Endothelial cell of umbilical vein (primary cell): Measurements from ENCODE around the gene PRR5. TPM values are rescaled to one million over a fixed set of nuclear protein-coding genes. Genes with fewer than 3 reads are reported as not detected.

Source experiments
- BruUV-seq: library from RNA; stranded (reverse); fragments of 400-500 nt; replicated peaks from 2 replicates; lab custom pipeline; 2021; lab: Mats Ljungman, UMichigan
- CTCF ChIA-PET: fragments of 300-600, 350-600 bp; sonication (Branson Sonifier 250); formaldehyde crosslinking; loops from one replicate; lab custom pipeline; 2021; ENCODE audit warnings: antibody characterized with exemption, inconsistent platforms; lab: Charles Lee
- POLR2A ChIA-PET: fragments of 300-600, 350-600 bp; sonication (Branson Sonifier 250); formaldehyde crosslinking; loops from one replicate; lab custom pipeline; 2021; ENCODE audit warnings: antibody characterized with exemption, inconsistent platforms; lab: Charles Lee
- DNase-seq: peaks from one replicate; pipeline ENCODE4 v3.0.0-alpha.2; 2011; ENCODE audit warnings: low read depth, low spot score
- FAIRE-seq: peaks from 2 replicates; lab custom pipeline; 2011; peaks lifted over from hg19 to GRCh38; lab: Jason Lieb, UNC
- H2AFZ ChIP-seq: 2 replicates; pipeline ENCODE4 v1.6.0; 2012; ENCODE audit warnings: low read depth, low read length, control low read depth, inconsistent platforms
- H3K27ac ChIP-seq: 2 replicates; pipeline ENCODE4 v1.5.1; 2011; ENCODE audit warnings: low read depth, mild to moderate bottlenecking, control low read depth, low read length, moderate library complexity; ENCODE audit not compliant: insufficient read depth
- H3K27me3 ChIP-seq, 2 experiments: 2 replicates each; pipeline versions ENCODE4 v1.6.0 to v1.6.1; 2011; ENCODE audit warnings: low read length in 2 of 2, mixed read lengths in 1 of 2; ENCODE audit not compliant: control insufficient read depth in 2 of 2, insufficient read depth in 2 of 2
- H3K36me3 ChIP-seq, 2 experiments: 2 replicates in 1 of 2; 3 replicates in 1 of 2; pipeline ENCODE4 v1.5.1; 2011; ENCODE audit warnings: low read length in 2 of 2, mild to moderate bottlenecking in 1 of 2, moderate library complexity in 1 of 2; ENCODE audit not compliant: control insufficient read depth in 2 of 2, insufficient read depth in 2 of 2; ENCODE audit errors: extremely low read depth in 1 of 2
- H3K4me1 ChIP-seq: 3 replicates; pipeline ENCODE4 v1.5.1; 2011; ENCODE audit warnings: mild to moderate bottlenecking, low read length; ENCODE audit not compliant: control insufficient read depth, insufficient read depth; ENCODE audit errors: extremely low read depth
- H3K4me2 ChIP-seq: 2 replicates; pipeline ENCODE4 v1.6.1; 2011; ENCODE audit warnings: low read length, control low read depth, mixed read lengths; ENCODE audit not compliant: insufficient read depth
- H3K4me3 ChIP-seq, 3 experiments: fragments of 200-600 bp in 1 of 3; sonication (generic), shearing (Covaris generic) in 1 of 3; replicated peaks in 1 of 3; 2 replicates each; pipeline ENCODE4 v1.5.1; 2011 to 2016; ENCODE audit warnings: control low read depth in 3 of 3, low read length in 3 of 3, mild to moderate bottlenecking in 2 of 3, inconsistent platforms in 1 of 3, low read depth in 1 of 3, moderate library complexity in 1 of 3; ENCODE audit not compliant: insufficient read depth in 1 of 3
- H3K79me2 ChIP-seq: 2 replicates; pipeline ENCODE4 v1.6.0; 2012; ENCODE audit warnings: low read length, inconsistent platforms; ENCODE audit not compliant: control insufficient read depth, insufficient read depth
- H3K9ac ChIP-seq: replicated peaks from 2 replicates; pipeline ENCODE3; 2011; ENCODE audit warnings: low read length, control low read depth; ENCODE audit not compliant: insufficient read depth; ENCODE audit errors: extremely low read depth
- H3K9me1 ChIP-seq: replicated peaks from 3 replicates; pipeline ENCODE4 v1.6.0; 2011; ENCODE audit warnings: mild to moderate bottlenecking, low read length; ENCODE audit not compliant: control insufficient read depth, insufficient read depth; ENCODE audit errors: extremely low read depth
- H3K9me3 ChIP-seq: replicated peaks from 2 replicates; pipeline ENCODE4 v1.5.1; 2012; ENCODE audit warnings: low read length, inconsistent platforms; ENCODE audit not compliant: control insufficient read depth, insufficient read depth
- H4K20me1 ChIP-seq: replicated peaks from 2 replicates; pipeline ENCODE3; 2011; ENCODE audit warnings: mild to moderate bottlenecking, low read length; ENCODE audit not compliant: control insufficient read depth, insufficient read depth; ENCODE audit errors: extremely low read depth
- CTCF ChIP-seq, 2 donors: IDR thresholded peaks; 1 replicate in 1 of 2; 2 replicates in 1 of 2; pipeline ENCODE4 v1.5.1; 2011; ENCODE audit warnings: low read length in 2 of 2, mild to moderate bottlenecking in 2 of 2, moderate library complexity in 2 of 2, control low read depth in 1 of 2, inconsistent platforms in 1 of 2, low read depth in 1 of 2; ENCODE audit not compliant: insufficient read depth in 1 of 2; ENCODE audit errors: extremely low read depth in 1 of 2
- EZH2 ChIP-seq: IDR thresholded peaks from 2 replicates; pipeline ENCODE4 v1.6.1; 2012; ENCODE audit warnings: borderline replicate concordance, low read depth, mild to moderate bottlenecking, moderate library complexity, low read length, inconsistent platforms; ENCODE audit not compliant: severe bottlenecking
- FOS ChIP-seq: IDR thresholded peaks from 2 replicates; pipeline ENCODE4 v1.6.1; 2011; ENCODE audit warnings: mild to moderate bottlenecking, low read length, moderate library complexity, borderline replicate concordance; ENCODE audit not compliant: insufficient read depth
- GATA2 ChIP-seq: IDR thresholded peaks from 2 replicates; pipeline ENCODE4 v1.7.0; 2011; ENCODE audit warnings: low read depth, mild to moderate bottlenecking, moderate library complexity, mixed read lengths, low read length; ENCODE audit not compliant: insufficient read length, insufficient read depth
- JUN ChIP-seq: IDR thresholded peaks from 2 replicates; pipeline ENCODE4 v1.6.1; 2011; ENCODE audit warnings: borderline replicate concordance, low read depth; ENCODE audit not compliant: insufficient read length, insufficient read depth
- MYC ChIP-seq: IDR thresholded peaks from one replicate; pipeline ENCODE4 v1.6.1; 2011; ENCODE audit warnings: mild to moderate bottlenecking, low read depth, low read length
- POLR2A ChIP-seq: IDR thresholded peaks from 2 replicates; pipeline ENCODE4 v1.6.1; 2012; ENCODE audit warnings: low read depth, mild to moderate bottlenecking, control low read depth, low read length
- POLR2AphosphoS5 ChIP-seq: IDR thresholded peaks from 2 replicates; pipeline ENCODE4 v1.6.1; 2012; ENCODE audit warnings: low read depth, mild to moderate bottlenecking, control low read depth, low read length, moderate library complexity; ENCODE audit not compliant: insufficient read depth
- dilution Hi-C: fragments of 300-500 bp; cut with MboI; formaldehyde crosslinking; loops from one replicate; pipeline ENCODE4 v1.15.0; 2019; ENCODE audit warnings: low sequenced_read_pairs; ENCODE audit not compliant: extremely low pct_ligation_motif_present
- intact Hi-C: fragments of 100-400 bp; cut with micrococcal nuclease; formaldehyde crosslinking; loops from one replicate; pipeline ENCODE4 v1.10.0; 2022
- polyA plus RNA-seq, 4 experiments: library from polyadenylated mRNA; depleted of rRNA in 3 of 4; stranded (reverse) in 3 of 4; unstranded in 1 of 4; fragments of >200 nt; gene quantifications; 2 replicates each; pipeline versions ENCODE4 v1.2.1 to v1.2.3, GENCODE V29; 2011 to 2012; ENCODE audit warnings: missing spikeins in 1 of 4
- total RNA-seq: library from RNA; stranded (reverse); gene quantifications from 2 replicates; pipeline ENCODE4 v1.2.3, GENCODE V29; 2021
- TF ChIP-seq, protein P1 (sequence below): IDR thresholded peaks from 2 replicates; pipeline ENCODE4 v1.6.1; 2011; ENCODE audit not compliant: insufficient read depth, insufficient read length

PRR5 gene
- total and polyA plus RNA-seq, 2 donors (not counting 3 experiments of a cell fraction or from before 2014, with no cell fraction given), result 4.3 to 9.0 TPM

DNA sequence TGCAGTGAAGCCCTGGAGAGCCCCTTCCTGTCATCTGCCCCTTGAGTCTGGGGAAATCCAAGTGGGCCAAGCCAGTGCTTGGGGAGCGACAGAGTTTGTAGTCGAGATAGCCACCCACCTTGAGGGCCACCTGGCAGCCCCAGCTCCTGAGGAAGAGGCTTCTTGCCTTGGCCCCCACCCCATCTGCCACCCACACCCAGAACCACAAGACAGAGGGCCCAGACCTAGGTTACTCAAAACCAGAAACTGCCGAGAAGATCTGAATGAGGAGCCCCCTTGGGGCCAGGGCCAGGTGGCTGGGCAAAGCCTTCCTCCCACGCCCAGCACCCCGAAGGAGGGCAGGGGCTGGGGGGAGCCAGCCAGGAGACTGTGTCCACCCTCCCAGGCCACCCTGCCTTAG, 18.8 kb upstream of the PRR5 start:
- no peak for FAIRE-seq
- POLR2A ChIA-PET, result no interaction called here

DNA sequence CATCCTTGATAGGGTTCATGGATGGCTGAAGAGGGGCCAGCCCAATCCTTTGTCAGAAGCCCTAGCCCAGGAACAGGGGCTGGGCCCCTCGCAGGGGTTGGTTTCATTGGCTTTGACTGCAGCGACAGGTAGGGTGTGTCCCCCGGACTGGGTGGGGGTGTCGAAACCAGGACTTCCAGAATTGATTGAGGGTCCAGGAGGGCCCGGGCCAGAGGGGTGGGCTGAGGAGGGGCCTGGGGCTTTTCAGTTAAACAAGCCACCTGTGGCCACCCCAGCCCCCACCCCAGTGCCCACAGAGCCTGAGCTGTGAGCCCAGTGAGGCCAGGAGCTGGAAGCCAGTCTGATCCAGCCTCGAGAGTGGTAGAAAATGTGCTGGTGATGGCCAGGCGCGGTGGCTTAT, 18.1 kb upstream of the PRR5 start:
- ChIA-PET POLR2A (no interaction called here), CTCF (interaction anchor here (0.9 to 4.8 kb wide), 18 partner anchors 11 to 738 kb away, joined by 3 to 35 read pairs (median 6); no protein-coding TSS in a partner anchor)
- H3K27me3 ChIP-seq, result no peaks in the 10 kb centered on the region
- FAIRE-seq (no peak), DNase-seq (no peak)
- H3K4me1 ChIP-seq, result peaks cover 7% of the 10 kb centered on the region
- H3K9me3 ChIP-seq, result no peaks in the 10 kb centered on the region
- TF ChIP-seq FOS (no peak), CTCF (IDR thresholded peaks at IDR 0.05; ENCODE audit: extremely low read depth in 1 of 2, insufficient read depth in 1 of 2, low read depth in 1 of 2, low read length in 2 of 2) (no peak), EZH2 (no peak), MYC (no peak), GATA2 (no peak), POLR2AphosphoS5 (no peak), JUN (no peak), POLR2A (no peak)
- TF ChIP-seq, protein P1, sequence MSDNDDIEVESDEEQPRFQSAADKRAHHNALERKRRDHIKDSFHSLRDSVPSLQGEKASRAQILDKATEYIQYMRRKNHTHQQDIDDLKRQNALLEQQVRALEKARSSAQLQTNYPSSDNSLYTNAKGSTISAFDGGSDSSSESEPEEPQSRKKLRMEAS, result no peak
- intact Hi-C loops (loop anchor here (2.0 to 10.0 kb wide), 3 partner anchors 19 to 759 kb away; partner anchors contain the start of gene PNPLA3), dilution Hi-C loops (no loop called here)
- no peaks in the 10 kb centered on the region for H3K79me2 ChIP-seq
- no peak overlapping the region for H2AFZ ChIP-seq
- H4K20me1 ChIP-seq, result no peaks in the 10 kb centered on the region
- H3K9me1 ChIP-seq, result no peaks in the 10 kb centered on the region
- H3K4me2 ChIP-seq, result no peak overlapping the region
- no peak overlapping the region for H3K9ac ChIP-seq
- no TSS peak for BruUV-seq
- H3K27ac ChIP-seq, result no peak overlapping the region
- H3K36me3 ChIP-seq, result no peaks in the 10 kb centered on the region
- H3K4me3 ChIP-seq, result no peak overlapping the region

More for the DNA sequence above, 18.8 kb upstream of the PRR5 start:
- CTCF ChIA-PET, result interaction anchor here (1.0 to 4.8 kb wide), 2 partner anchors 11 to 19 kb away, joined by 3 to 35 read pairs; no protein-coding TSS in a partner anchor
- H2AFZ ChIP-seq, result no peak overlapping the region
- no peaks in the 10 kb centered on the region for H3K9me1 ChIP-seq
- H3K4me2 ChIP-seq, result no peak overlapping the region
- H4K20me1 ChIP-seq, result no peaks in the 10 kb centered on the region
- H3K27me3 ChIP-seq, result no peaks in the 10 kb centered on the region
- no TSS peak for BruUV-seq
- H3K9ac ChIP-seq, result no peak overlapping the region
- no peak for DNase-seq
- no peaks in the 10 kb centered on the region for H3K36me3 ChIP-seq
- no peaks in the 10 kb centered on the region for H3K79me2 ChIP-seq
- TF ChIP-seq JUN, result no peak
- H3K9me3 ChIP-seq, result no peaks in the 10 kb centered on the region
- H3K4me1 ChIP-seq, result peaks cover 7% of the 10 kb centered on the region
- H3K27ac ChIP-seq, result no peak overlapping the region
- no peak overlapping the region for H3K4me3 ChIP-seq
- dilution Hi-C loops, result no loop called here
- intact Hi-C loops, result loop anchor here (10.0 kb wide), 1 partner anchor 758 kb away; the partner anchor contains the start of gene PNPLA3
